Astrocyte of the cerebellum (primary cell): ENCODE data around the gene ADGRB3.
"Not testable (repeated sequence)": the region's sequence is repeated elsewhere in the genome, so short reads cannot be mapped to it uniquely, and the experiment has no call there.

Experiments
- DNase-seq: peaks from one replicate; pipeline ENCODE4 v3.0.0-alpha.2; 2011; ENCODE audit warnings: low read depth
- H3K4me3 ChIP-seq: 2 replicates; pipeline ENCODE4 v1.5.1; 2011; ENCODE audit warnings: mild to moderate bottlenecking, low read depth, low read length, moderate library complexity
- in situ Hi-C: cut with HindIII; loops from 2 replicates; pipeline ENCODE4 v1.10.0; 2017; ENCODE audit warnings: low sequenced_read_pairs
- TF ChIP-seq, protein P1 (sequence below): IDR thresholded peaks from 2 replicates; pipeline ENCODE4 v1.5.1; 2012; ENCODE audit warnings: low read length, low read depth, moderate library complexity, mild to moderate bottlenecking; ENCODE audit errors: missing control alignments

Gene ADGRB3

DNA sequence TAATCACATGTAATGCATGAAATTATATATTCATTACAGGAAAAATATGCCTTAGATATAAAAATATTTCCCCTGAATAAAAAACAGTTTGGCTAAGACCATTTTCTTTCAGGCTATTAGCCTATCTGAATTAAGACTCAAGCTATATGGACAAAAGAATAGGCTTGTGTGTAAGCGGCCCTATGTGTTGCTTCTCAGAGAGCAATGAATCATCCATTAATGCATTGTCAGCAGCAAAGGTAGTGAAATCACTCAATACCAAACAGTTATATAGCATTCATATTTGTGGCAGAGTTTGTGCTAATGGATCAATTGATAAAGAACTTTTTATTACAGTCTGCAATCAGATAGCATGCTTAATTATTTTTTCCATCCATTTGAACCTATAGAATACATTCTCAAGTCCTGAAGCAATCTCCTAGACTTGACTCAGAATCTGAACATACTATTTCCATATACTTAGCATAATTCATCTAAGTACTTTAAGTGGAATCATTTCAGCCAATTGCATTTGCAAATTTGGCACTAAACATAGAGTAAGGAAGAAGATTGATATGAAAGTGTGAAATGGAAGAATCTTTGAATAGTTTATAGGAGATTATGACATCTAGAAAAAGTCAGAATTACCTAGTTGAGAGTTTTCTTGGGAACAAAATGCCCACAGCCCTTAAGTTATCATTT lies 112.2 kb downstream of the ADGRB3 start:
- TF ChIP-seq, protein P1, sequence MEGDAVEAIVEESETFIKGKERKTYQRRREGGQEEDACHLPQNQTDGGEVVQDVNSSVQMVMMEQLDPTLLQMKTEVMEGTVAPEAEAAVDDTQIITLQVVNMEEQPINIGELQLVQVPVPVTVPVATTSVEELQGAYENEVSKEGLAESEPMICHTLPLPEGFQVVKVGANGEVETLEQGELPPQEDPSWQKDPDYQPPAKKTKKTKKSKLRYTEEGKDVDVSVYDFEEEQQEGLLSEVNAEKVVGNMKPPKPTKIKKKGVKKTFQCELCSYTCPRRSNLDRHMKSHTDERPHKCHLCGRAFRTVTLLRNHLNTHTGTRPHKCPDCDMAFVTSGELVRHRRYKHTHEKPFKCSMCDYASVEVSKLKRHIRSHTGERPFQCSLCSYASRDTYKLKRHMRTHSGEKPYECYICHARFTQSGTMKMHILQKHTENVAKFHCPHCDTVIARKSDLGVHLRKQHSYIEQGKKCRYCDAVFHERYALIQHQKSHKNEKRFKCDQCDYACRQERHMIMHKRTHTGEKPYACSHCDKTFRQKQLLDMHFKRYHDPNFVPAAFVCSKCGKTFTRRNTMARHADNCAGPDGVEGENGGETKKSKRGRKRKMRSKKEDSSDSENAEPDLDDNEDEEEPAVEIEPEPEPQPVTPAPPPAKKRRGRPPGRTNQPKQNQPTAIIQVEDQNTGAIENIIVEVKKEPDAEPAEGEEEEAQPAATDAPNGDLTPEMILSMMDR, result no peak

DNA sequence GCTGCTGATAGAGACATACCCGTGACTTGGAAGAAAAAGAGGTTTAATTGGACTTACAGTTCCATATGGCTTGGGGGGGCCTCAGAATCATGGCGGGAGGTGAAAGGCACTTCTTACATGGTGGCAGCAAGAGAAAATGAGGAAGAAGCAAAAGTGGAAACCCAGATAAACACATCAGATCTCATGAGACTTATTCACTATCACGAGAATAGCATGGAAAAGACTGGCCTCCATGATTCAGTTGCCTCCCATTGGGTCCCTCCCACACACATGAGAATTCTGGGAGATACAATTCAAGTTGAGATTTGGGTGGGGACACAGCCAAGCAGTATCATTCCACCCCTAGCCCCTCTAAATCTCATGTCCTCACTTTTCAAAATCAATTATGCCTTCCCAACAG lies 112.8 kb downstream of the ADGRB3 start:
- H3K4me3 ChIP-seq, DNase-seq, in situ Hi-C loops: not testable (repeated sequence)

More for the DNA sequence above, 112.2 kb downstream of the ADGRB3 start:
- no peak overlapping the region for H3K4me3 ChIP-seq
- in situ Hi-C loops, result no loop called here
- no peak for DNase-seq

- TF ChIP-seq, protein P1, result no peak
- in situ Hi-C loops, result no loop called here
- DNase-seq, result no peak
- H3K4me3 ChIP-seq, result no peak overlapping the region
Observed at GRCh38 chr6:68754681-68755213, 119.7 kb downstream of the ADGRB3 start.

DNA sequence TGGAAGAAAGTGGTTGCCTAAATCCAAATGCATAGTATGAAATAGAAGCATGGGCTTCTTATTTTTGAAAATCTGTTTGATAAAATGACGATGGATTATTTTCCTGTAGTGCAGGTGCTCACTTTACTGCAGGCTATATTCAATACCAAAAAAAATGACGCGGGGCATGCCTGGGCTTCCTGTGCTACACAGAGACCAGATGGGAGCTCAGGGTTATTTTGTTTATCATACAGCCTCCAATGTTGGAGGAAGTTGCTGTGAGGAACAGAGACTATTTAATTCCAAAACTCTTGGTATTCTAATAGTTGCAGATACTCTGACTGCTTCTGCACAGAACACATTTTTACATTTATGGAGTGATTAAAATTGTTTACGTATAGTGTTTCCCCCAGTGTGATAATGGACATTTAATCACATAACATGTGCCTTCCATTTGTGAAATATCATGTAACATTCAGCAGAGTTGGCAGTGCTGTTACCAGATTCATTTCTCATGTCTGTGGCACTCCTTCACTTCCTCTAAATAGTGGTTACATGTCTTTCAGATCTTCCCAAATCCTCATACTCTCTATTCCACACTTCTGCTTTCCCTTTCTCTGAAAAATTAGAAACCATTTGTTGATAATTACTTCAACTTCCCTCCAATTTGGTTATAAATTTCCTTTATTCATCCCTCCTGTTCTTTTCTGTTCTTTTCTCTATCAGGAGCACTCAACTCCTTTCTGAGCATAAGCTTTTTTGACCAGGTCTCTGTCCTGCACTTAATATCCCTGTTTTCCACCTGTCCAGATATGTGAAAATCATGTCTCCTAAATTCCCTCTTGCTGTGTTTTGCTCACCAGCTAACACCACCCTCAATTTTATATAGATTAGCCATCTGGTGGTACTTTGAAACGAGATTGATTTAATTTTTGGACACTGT lies 121.6 kb downstream of the ADGRB3 start:
- TF ChIP-seq, protein P1, result no peak
- no peak overlapping the region for H3K4me3 ChIP-seq
- DNase-seq, result no peak
- in situ Hi-C loops, result no loop called here

- in situ Hi-C loops, result no loop called here
- DNase-seq, result no peak
- TF ChIP-seq, protein P1, result no peak
- H3K4me3 ChIP-seq, result no peak overlapping the region
Observed at GRCh38 chr6:68757821-68758220, 122.7 kb downstream of the ADGRB3 start.

GRCh38 chr6:68758559-68758958 lies 123.5 kb downstream of the ADGRB3 start:
- in situ Hi-C loops, result no loop called here
- H3K4me3 ChIP-seq, result no peak overlapping the region
- DNase-seq, result no peak
- TF ChIP-seq, protein P1, result no peak
